ENCODE data around the gene FXYD6. TPM values are rescaled to one million over a fixed set of nuclear protein-coding genes. Genes with fewer than 3 reads are reported as not detected.
A peak's percentile ranks its signal among the peaks of the same experiment; 100 is the strongest.
"Not testable (repeated sequence)": the region's sequence is repeated elsewhere in the genome, so short reads cannot be mapped to it uniquely, and the experiment has no call there.

FXYD6 gene
- total RNA-seq, 1 experiment from 2014 or later = 12.8 TPM

DNA sequence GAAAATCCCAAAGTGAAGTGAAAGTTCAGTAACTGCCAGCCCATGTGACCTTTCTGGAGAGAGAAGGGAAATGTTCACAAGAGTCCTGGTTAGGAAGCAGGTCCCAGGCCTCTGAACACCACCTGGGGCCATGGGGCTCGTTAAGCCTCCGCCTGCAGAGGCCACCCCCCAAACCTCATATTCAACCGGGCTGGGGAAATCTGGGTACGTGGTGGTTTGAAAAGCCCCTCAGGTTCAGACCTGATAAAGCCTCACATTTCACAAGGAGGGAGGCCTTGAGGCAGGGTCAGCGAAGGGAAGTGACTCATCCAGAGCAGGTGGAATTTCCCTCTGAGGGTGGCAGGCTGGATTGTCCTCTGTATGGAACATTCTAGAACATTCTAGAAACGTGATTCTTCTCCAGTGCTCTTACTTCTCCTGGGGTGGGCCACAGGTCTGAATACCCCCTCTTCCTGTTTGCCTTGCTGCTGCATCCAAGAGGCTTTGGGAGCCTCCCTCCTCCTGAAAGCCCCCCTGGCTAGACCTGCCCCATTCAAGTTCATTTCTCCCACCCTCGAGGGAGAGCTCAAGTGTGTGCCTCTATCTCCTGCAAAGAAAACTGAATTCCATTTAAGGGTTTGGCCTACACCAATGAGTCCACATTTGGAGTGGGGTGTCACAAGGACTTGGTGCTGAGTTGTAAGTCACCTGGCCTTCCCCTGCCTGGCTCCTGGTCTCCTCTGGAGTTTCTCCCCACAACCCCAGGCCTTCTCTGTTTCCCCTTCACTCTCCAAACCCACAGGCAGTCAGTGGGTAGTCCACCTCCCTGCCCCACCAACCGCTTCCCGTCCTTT lies 58.2 kb downstream of the FXYD6 start:
- DNase-seq (ENCODE audit: low spot score) = no peak

DNA sequence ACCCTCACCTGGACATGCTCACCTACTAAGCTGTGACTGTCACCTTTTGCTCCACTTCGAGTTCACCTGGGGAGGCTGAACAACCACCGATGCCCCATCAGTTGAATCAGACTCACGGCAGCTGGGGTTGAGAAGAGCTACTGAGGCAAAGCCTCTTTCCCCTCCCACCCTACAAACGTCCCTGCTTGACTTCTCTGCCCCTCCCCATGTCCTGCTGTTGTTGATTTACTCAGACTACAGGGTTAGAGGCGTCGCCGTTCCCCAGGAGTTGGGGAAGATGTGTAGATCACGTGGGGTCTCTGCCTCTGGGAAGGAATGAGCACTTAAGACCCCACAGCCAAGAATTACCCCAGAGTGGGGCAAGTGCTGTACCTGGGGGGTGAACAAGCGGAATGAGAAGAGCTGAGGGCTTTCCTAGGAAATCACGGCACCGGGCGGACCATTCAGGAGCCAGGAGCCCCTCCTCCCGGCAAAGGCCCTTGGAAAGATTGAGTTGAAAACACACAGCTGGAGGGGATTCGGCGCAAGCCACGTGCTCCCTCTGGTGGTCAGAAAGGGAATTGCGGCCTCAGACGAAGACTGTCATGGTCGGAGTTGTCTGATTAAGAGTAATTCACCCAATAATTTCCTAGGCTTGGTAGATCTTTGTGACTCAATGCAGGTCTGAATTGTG lies 59.0 kb downstream of the FXYD6 start:
- DNase-seq (ENCODE audit: low spot score) = peak; percentile 66

DNA sequence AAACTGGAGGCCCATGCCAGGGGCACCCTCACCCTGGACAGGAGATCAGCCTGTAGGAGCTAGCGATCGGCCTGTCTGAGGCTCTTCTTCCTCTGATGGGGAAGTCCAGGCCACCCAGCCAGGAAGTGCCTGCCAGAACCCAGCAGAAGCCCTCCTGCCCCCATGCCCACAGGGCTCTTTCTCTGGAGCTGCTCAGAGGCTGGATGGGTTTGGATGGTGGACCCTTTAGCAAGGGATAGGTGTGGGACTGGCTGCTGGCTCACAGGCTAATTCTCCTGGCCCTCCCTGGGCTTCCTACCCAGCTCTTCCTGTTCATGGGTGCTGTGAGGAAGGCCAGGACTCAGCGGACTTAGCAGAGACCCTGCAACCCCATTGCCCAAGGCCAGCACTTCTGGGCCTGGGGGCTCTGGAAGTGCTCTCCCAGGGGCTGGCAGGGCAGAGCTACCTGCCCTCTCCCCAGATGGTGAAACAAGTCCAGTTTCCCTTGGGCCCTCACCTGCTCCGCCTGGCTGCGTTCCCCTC lies 59.6 kb downstream of the FXYD6 start:
- DNase-seq (ENCODE audit: low spot score) = no peak

DNA sequence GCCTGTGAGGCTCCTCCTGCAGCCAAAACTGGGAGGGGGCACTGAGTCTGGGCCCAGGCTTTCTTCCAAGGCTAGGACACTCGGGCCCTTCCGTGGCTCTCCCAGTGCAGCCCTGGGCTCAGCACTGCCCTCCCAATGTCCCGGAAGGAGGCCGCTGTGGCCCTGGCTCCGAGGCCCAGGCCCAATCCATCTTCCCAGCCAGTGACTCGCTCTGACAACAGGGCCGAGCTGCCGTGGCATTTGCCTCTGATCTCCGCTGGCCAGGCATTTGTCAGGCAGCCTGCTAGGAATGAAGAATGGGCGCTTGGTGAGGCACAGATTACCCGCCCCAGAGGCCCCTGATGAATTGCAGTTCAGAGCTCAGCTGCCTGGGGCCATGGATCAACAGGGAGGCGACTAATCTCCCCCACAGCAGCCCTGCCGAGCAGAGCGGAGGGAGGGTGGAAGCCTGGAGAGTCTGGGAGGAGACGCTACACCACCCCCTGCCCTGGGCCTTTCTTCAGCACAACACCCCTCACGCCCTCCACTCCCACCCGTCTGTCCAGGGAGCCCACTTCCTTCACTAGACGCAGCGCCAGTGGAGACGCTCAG lies 60.2 kb downstream of the FXYD6 start:
- no peak for DNase-seq (ENCODE audit: low spot score)

DNA sequence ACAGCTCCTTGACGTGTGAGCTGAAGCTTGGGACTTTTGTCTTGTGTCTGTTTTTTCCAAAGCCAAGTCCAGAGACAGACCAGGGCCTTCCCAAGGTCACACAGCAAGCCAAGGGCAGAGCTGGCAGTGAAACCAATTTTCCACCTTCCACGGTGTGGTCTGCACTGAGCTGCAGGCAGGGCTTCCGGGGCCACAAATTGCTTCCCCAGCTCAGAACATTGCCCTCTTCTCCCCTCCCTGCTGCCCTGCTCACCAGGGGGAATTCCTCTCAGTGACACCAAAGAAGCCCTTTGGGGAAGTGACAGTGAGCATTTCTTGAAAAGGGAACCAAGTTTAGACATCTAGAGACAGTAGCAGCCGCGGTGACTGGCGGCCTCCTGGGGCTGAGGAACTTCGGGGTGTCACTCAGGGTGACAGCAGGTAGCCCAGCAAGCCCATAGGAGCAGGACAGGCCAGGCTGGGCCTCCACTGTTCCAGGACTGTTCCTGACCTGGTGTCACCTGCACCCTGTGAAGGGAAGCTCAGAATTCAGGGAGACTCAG lies 61.1 kb downstream of the FXYD6 start:
- DNase-seq (ENCODE audit: low spot score) = no peak

DNA sequence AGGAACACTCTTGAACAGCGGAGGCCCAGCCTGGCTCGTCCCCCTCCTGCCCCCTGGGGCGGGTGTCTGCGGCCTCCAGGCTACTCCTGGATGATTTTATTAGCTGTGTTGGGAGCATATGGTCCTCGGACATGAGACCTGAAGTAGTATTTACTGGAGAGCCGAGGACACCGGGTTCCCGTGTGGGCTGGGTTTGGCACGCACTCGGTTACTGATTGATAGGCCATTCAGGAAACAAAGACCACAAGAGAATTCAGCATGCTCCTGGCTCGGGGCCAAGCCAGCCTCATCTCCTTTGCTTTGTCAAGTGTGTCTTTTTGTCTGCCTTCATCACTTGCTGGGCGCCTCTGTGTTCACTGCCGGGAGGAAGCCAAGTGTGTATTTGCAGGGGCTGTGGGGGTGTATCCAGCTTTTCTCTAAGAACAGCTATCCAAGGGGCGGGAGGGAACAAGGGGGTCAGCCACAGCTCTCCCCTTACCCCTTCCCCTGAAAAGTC lies 61.6 kb downstream of the FXYD6 start:
- DNase-seq (ENCODE audit: low spot score) = no peak

DNA sequence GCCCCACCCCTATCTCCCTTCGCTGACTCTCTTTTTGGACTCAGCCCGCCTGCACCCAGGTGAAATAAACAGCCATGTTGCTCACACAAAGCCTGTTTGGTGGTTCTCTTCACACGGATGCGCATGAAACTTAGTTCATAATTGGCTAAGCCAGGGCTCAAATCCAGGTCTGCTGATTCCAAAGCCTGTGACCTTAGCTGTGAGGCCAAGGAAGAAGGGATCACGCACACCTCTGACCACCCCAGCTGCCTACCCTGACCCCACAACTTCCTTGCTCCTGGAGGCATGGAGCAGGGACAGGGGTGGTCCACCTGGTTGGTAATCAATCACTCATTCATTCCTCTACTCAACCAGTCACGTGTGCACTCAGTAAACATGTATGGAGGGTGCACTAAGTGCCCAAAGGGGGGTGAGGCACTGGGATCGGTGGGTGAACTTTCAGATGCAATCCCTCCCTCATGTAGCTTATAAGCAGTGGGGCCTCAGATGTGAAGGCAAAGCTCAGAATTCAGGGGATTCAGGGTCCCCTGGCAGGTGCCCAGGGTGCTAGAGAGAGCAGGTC lies 62.2 kb downstream of the FXYD6 start:
- no peak for DNase-seq (ENCODE audit: low spot score)

DNA sequence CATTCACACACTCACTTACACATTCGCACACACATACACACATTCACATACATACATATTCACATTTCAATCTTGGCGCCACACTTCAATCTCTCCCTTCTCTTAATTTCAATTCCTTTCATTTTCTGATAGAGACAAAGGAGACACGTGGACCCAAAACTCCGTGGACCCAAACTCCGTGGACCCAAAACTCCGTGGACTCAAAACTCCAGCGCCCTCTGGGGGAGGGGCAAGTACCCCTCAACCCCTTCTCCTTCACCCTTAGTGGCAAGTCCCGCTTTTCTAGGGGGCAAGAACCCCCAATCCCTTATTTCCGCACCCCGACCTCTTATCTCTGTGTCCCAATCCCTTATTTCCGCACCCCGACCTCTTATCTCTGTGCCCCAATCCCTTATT lies 66.4 kb downstream of the FXYD6 start:
- DNase-seq (ENCODE audit: low spot score) = not testable (repeated sequence)

DNA sequence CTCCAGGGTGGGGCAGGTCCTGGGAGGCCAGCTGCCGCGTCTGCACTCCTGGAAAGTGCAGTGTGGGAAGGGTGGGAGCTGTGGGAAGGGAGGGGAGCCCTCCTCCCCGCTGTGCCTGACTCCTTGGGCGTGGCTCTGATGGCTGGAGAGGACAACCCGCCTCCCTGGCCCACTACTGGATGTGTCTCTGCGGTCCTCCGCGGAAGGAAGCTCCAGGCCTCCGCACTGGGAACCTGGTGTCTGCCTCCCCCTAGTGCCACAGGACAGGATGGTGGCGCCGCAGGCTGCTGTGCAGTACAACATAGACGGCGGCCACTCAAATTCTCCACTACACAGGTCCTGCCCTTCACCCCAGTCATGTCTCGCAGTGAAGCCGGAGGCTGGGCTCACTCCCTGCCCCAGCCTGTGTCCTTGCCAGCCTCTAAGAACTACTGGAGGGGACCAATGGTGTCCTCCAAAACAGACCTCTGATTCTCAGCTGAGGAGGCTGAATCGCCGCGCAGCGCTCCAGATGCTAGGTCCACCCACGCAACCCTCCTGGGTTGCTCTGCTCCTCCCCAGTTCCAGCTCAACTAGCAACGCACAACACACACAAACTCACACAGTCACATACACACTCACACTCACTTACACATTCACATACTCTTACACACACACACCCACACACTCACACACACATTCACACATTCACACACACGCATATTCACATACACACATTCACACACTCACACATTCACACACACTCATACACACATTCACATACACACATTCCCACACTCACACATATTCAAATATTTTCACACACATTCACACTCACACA lies 67.0 kb downstream of the FXYD6 start:
- peak; percentile 68 for DNase-seq (ENCODE audit: low spot score)

DNA sequence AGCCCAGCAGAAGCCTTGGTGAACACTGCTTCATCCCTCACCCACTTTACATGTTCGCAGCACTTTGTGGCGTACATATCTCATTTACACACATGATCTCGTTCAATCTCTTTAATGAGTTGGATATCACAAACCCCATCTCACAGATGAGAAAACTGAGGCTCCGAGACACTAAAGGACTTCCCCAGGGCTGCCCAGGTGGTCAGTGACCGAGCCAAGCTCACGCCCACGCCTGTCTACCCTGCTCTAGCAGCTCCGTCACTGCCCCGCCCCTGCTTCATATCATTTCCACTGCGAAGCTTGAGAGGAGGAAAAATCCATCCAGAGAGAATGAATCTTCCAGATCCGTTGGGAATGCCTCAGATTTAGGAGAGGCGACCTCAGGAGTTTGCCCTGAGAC lies 67.7 kb downstream of the FXYD6 start:
- DNase-seq (ENCODE audit: low spot score) = no peak

DNA sequence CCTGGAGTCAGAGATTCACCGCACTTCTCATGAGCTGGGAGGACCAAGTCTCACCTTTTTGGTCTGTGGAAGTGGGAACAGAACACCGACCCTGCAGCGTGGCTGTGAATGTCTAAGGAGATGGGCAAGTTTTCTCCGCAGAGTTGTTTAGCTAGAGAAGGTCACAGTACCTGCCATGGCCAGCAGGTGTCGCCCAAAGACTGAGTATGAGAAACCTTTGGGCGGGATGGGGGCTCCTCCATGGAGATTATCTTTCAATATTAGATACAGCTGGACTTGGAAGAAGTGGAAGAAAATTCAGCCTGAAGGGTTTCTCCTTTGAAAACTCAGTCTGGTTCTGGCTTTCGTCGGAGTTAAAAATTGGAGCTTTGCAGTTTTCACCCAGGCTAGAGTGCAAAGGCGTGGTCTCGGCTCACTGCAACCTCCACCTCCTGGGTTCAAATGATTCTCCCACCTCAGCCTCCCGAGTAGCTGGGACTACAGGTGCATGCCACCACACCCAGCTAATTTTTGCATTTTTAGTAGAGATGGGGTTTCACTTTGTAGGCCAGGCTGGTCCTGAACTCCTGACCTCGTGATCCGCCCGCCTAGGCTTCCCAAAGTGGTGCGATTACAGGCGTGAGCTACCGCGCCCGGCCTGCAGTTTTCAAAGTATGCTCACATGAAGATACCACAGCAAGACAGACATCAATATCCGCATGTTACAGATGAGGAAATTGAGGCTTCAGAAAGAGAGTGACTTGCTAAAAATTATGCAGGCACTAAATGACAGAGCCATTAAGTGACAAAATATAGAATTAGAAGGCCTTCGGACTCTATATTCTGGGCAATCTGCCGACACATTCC lies 68.8 kb downstream of the FXYD6 start:
- DNase-seq (ENCODE audit: low spot score) = peak; percentile 39

DNA sequence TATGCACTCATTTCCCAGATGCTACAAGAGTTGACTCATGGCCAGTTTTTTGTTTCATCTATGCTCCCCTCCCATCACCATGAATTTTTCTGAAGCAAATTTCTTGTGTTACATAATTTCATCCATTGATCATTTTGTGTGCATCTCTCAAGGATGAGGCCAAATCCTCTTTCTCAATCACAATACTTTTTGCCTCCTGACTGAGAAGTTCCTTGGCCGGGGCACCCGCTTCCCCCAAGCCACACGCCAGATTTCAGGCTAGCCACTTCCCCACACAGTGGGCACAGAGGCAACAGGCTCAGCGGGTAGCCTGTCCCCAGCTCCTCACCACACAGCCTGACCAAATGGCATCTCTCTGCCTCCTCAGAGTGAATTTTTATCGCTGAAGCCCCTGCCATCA lies 69.6 kb downstream of the FXYD6 start:
- no peak for DNase-seq (ENCODE audit: low spot score)

DNA sequence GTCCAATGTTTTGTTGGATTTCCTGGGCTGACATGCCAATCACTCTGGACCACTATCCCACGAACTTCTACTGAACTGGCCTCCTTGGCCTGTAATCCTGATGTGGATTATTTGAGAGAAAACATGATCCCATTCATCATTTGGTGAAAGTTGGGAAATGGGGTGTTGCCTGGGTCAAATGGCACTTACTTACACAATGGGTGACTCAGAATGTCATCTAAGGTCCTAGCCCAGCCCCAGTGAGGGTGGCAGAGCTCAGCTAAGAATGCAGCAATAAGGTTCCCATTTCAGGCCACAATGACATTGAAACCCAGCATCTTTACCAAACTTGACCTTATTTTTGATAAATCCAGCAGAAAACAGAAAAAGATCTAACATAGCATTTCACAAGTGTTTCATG lies 71.4 kb downstream of the FXYD6 start:
- no peak for DNase-seq (ENCODE audit: low spot score)

DNA sequence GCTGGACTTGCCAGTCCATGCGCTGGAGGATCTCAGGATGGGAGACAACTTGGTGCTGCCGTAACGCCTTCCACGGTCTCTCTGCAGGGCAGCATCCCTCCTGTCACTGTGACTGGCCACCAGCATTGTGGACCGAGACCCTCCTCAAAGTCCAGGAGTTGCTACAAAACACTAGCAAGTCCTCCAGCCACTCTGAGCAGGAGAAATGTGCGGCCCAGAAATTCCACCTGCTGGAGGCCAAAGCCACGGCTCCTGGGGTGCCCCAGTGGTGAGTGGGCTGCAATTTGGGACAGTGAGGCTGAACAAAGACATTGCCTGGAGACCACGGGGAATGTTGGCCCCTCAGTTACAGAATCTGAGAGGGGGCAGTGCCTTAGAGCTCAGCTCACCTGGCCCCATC lies 72.6 kb downstream of the FXYD6 start:
- DNase-seq (ENCODE audit: low spot score) = no peak

DNA sequence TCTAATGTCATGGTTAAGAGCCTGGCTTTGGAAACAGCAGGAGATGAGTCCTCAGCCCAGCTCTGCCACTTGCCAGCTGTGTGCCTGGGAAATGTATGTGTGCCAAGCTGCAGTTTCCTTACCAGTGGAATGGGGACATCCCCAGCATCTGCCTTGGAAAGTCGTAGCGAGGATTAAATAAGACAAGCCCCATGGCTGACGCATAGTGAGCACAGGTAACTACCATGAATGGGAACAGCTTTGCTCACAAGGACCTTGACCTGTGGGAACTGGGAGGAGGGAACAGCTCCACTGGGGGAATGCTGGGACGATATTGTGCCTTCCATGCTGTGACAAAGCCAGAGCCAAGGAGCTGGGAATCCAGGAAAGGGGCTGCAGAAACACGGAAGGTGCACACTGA lies 76.8 kb downstream of the FXYD6 start:
- no peak for DNase-seq (ENCODE audit: low spot score)

DNA sequence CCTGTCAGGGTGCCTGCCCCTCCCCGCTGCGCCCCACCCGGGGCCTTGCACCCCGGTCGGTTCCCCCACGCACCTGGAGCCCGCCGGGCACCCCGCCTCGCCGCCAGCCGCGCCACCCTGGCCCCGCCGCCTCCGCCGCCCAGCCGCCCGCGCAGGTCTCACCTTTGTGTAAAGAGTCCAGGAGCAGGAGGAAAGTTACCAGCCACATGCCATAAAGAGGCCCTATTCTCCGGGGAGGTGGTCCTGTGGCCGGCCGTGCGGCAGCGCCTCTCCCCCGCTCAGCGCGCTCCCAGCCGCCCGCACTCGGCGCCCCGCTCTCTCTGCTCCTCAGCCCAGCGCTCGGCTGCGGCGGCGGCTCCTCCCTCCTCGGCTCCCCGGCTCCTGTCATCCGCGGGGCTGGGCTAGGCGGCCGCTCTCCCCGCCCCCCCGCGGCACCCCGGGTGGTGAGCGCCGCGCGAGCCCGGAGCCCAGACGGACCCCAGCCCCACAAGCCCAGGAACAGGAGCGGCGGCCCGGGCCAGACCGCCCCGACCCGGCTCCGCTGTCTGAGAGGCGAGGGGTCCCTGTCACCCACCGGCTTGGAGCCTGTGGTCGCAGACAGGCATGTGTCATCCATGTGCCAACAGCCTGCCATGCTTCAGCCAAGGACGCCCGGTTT lies 79.5 kb downstream of the FXYD6 start, which contains the start of gene DSCAML1:
Gene DSCAML1, minus strand, starts transcription at position 345 of the 658 bp plus-strand sequence. Its CDS starts 137 bp downstream, at position 208.
- no peak for DNase-seq (ENCODE audit: low spot score)

DNA sequence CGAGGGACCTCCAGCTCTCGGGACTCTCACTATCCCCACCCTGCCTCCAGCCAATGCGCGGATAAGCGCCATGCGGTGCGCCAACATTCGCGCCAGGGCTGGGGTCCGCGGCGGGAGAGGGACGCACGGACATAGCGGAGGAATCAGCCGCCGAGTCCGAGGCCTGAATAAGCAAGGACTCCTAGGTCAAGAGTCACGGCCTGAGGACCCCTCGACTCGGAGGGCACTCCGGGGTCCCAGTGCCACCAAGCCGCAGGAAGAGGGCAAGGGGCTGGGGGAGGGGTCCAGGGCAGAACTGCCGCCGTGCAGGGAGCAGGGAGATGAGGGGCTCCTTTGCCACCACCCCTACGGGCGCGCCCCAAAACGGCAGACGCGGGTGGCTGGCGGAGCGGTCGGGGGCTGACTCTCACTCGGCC lies 80.0 kb downstream of the FXYD6 start:
- no peak for DNase-seq (ENCODE audit: low spot score)

DNA sequence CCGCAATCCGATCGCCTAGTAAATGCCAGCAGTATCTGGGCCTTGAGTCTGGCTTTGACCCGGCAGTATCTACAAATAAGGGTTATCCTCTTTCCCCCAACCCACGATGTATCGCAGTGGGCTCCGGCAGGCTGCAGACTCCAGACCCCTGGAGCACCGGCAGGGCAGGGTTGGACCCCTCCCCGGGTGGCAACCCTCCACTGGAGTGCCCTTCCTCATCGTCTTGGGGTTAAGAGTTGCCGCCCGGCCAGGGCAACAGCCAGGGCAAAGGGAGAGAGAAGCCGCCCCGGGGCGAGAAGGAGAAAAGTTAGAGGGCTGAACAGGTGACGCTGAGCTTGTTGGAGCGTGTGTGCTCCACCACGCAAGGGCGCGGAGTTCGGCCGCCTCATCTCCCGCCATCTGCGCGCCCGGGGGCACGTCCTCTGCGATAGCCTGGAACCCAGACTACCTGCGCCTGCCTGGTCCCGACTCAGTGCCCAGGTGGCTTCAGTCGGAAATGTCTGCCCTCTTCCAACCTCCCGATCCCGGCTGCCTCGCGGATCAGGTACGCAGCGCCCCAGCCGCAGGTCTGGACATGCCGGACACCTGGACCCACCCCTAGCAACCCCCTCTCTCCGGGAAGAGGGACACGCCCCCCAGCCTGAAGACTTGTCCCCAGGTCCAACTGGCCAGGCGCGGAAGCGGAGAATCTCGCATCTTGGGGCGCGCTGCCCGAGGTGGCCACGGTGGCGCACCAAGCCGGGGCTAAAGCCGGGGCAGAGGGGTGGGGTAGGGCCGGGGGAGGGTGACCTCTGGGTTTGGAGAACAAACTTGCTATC lies 80.6 kb downstream of the FXYD6 start:
- no peak for DNase-seq (ENCODE audit: low spot score)
